Measurements from ENCODE around the gene DNAJC22. TPM values are rescaled to one million over a fixed set of nuclear protein-coding genes. Genes with fewer than 3 reads are reported as not detected.
A peak's percentile ranks its signal among the peaks of the same experiment; 100 is the strongest.

DNAJC22 gene
- total and polyA plus RNA-seq, 9 of the 15 experiments (the other 6 are each of a cell fraction or from before 2014, with no cell fraction given): 0.10 to 1.2 (median 0.47) TPM

- TF ChIP-seq, protein P1, sequence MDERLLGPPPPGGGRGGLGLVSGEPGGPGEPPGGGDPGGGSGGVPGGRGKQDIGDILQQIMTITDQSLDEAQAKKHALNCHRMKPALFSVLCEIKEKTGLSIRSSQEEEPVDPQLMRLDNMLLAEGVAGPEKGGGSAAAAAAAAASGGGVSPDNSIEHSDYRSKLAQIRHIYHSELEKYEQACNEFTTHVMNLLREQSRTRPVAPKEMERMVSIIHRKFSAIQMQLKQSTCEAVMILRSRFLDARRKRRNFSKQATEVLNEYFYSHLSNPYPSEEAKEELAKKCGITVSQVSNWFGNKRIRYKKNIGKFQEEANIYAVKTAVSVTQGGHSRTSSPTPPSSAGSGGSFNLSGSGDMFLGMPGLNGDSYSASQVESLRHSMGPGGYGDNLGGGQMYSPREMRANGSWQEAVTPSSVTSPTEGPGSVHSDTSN (CRISPR knock-in tag; IDR thresholded peaks at IDR 0.05; ENCODE audit: low read depth): no peak
- TF ChIP-seq, protein P1 (tag; conservative IDR thresholded peaks at IDR 0.05; ENCODE audit: low read depth): no peak
- TF ChIP-seq ZNF174 (CRISPR knock-in tag; IDR thresholded peaks at IDR 0.05): no peak
- TF ChIP-seq SREBF1 (IDR thresholded peaks at IDR 0.05; ENCODE audit: borderline replicate concordance, low read depth, low read length): no peak
- TF ChIP-seq RFX5 (IDR thresholded peaks at IDR 0.05; ENCODE audit: low read depth, low read length): no peak
- no peak for TF ChIP-seq ZEB2 (IDR thresholded peaks at IDR 0.05)
- peak; percentile 97 for TF ChIP-seq SUPT5H (IDR thresholded peaks at IDR 0.05)
- no peak for TF ChIP-seq RAD51 (IDR thresholded peaks at IDR 0.05; ENCODE audit: borderline replicate concordance, low read depth)
- 0 out of 2 replicates have a peak, but pooled peaks have one; percentile 9 for TF ChIP-seq ARID2 (IDR thresholded peaks at IDR 0.05)
- no peak for TF ChIP-seq RBM15 (IDR thresholded peaks at IDR 0.05; ENCODE audit: insufficient read depth, low read length)
- no peak for TF ChIP-seq WHSC1 (IDR thresholded peaks at IDR 0.05; ENCODE audit: low read length)
- TF ChIP-seq, protein P2, sequence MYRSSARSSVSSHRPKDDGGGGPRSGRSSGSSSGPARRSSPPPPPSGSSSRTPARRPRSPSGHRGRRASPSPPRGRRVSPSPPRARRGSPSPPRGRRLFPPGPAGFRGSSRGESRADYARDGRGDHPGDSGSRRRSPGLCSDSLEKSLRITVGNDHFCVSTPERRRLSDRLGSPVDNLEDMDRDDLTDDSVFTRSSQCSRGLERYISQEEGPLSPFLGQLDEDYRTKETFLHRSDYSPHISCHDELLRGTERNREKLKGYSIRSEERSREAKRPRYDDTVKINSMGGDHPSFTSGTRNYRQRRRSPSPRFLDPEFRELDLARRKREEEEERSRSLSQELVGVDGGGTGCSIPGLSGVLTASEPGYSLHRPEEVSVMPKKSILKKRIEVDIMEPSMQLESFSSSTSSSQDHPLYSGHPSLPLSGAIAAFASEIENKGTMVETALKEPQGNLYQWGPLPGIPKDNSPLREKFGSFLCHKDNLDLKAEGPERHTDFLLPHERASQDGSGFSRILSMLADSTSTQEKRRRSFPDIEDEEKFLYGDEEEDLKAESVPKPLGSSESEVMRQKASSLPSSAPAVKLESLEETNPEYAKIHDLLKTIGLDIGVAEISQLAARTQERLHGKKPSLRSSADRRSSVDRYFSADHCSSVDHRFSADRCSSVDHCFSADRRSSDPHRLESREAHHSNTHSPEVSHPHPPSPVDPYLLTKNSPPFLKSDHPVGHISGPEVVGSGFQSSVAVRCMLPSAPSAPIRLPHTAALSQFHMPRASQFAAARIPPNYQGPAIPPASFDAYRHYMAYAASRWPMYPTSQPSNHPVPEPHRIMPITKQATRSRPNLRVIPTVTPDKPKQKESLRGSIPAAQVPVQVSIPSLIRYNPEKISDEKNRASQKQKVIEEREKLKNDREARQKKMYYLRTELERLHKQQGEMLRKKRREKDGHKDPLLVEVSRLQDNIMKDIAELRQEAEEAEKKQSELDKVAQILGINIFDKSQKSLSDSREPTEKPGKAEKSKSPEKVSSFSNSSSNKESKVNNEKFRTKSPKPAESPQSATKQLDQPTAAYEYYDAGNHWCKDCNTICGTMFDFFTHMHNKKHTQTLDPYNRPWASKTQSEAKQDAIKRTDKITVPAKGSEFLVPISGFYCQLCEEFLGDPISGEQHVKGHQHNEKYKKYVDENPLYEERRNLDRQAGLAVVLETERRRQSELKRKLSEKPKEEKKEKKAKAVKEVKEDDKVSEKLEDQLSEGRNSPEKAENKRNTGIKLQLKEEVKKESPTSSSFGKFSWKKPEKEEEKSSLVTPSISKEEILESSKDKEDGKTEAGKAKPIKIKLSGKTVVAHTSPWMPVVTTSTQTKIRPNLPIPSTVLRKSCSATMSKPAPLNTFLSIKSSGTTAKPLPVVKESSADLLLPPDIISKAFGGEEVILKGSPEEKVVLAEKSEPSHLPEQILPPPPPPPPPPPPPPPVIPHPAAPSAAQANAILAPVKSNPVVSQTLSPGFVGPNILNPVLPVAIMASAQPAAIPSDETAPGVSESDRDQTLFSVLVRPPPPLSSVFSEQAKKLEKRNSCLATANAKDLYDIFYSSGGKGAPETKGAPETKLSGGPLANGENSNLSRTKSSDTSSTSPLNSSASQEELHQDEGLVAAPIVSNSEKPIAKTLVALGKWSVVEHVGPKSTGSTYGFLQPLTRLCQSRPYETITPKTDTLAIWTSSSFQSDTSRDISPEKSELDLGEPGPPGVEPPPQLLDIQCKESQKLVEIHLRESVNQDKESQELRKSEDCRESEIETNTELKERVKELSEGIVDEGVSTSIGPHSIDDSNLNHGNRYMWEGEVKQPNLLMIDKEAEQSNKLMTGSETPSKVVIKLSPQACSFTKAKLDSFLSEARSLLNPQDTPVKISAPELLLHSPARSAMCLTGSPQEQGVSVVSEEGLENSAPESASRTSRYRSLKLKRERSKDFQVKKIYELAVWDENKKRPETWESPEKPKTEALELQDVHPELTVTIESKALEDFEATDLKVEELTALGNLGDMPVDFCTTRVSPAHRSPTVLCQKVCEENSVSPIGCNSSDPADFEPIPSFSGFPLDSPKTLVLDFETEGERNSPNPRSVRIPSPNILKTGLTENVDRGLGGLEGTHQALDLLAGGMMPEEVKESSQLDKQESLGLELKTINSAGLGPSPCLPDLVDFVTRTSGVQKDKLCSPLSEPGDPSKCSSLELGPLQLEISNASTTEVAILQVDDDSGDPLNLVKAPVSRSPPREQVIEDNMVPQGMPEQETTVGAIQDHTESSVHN (IDR thresholded peaks at IDR 0.05; ENCODE audit: borderline replicate concordance in 1 of 2, low read depth in 1 of 2): no peak
- no peak for TF ChIP-seq ETV1 (tag; conservative IDR thresholded peaks at IDR 0.05; ENCODE audit: low read depth)
- no peak for TF ChIP-seq NCOA2 (IDR thresholded peaks at IDR 0.05; ENCODE audit: partially characterized antibody in 2 of 2)
- TF ChIP-seq ELF2 (CRISPR knock-in tag; IDR thresholded peaks at IDR 0.05): no peak
- TF ChIP-seq USF2 (CRISPR knock-in tag; IDR thresholded peaks at IDR 0.05): no peak
- TF ChIP-seq KDM2B (CRISPR knock-in tag; IDR thresholded peaks at IDR 0.05): 0 out of 2 replicates have a peak, but pooled peaks have one; percentile 9
These were observed 20.1 kb downstream of the DNAJC22 start (continued) for GRCh38 chr12:49366652-49367380.
